HG02623 (cell line): ENCODE measurements around the gene SOBP.
"Not testable (repeated sequence)": the region's sequence is repeated elsewhere in the genome, so short reads cannot be mapped to it uniquely, and the experiment has no call there.

Experiments used
- ATAC-seq: cut with Tn5 transposase; IDR thresholded peaks from one replicate; pipeline ENCODE4 v1.9.1; 2021; ENCODE audit warnings: moderate library complexity; ENCODE audit not compliant: unreplicated experiment

SOBP gene

DNA sequence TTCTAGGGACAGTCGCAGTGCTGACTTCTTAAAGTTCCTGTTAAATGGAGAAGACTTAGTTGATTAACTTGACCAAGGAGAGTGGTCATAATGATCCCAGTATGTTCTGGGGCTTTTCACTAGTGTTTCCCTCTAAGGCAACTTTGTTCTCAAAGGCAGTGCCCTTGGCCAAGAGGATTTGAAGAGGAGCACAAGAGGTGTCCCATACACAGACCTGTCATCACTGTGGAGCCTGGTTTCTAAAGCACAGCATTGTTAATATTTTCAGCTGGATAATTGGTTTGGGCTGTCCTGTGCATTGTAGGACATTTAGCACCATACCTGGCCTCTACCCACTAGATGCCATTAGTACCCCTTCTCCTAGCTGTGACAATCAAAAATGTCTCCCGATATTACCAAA lies 30.8 kb downstream of the SOBP start:
- not testable (repeated sequence) for ATAC-seq

DNA sequence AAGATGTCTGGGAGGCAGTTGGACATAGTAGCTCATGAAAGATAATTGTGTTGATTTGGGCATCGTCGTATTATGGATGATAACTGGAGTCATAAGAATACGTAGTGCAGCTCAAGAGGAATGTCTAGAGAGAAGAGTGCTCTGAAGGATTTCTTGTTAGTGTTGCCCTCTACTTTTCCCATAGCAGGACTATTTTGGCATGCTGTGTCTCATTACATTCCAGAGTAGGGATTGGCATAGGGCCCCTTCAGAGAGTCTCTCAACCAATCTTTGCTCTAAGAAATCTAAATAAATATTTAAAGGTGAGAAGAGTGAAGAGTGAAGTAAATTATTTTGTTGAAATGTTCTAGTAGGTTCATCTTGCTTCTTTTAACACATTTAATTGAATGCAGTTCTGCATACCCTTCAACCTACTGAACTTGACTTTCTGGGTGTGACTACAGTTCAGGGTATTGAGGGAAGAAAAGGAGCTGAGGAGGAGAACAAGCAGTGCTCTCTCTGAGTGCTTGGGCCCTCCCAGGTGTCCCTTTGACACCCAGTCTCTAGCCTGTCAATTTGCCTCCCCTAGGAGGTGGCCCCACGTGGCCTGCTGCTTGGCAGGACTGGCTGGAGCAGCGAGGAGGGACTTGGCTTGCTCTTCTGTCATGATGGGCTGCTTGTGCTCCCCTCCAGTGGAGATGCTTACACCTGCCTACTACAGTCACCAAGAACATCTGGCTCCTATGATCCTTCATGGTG lies 33.3 kb downstream of the SOBP start:
- ATAC-seq, result no peak

DNA sequence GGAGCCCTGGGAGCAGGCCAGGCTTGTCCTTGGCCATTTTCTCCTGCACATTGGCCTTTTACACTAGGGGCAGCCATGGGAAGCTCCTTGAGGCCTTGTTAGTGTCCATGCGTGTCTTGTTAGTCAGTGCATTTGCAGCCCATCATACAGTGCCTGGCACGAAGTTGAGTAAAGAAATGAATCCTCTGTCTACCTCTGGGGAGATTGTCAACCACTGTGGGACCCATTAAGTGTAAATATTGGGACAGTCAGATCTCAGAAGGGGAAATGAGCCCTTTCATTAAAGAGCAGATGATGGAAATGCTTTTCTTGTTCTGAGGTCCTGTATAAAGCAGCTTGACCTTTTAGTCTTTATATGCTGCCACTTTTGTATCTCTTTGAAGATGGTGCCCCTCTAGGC lies 33.9 kb downstream of the SOBP start:
- no peak for ATAC-seq

DNA sequence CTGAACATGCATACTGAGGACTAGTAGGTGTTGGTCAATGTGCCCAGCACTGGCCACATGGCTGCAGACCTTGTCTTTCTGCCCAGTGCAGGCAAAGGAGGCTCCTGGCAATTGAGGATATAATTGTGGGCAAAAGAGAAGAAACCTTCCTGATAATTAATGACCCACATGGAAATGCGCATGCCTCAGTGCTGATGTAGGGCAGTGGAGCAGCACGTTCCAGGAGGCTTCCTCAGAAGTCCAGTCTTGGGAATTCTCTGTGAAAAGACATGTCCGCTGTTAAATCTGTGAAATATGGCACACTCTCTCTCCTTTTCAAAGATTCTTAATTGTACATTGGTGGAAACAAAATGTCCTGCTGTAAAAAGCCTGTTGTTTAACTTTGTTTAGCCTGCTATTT lies 34.7 kb downstream of the SOBP start:
- no peak for ATAC-seq

DNA sequence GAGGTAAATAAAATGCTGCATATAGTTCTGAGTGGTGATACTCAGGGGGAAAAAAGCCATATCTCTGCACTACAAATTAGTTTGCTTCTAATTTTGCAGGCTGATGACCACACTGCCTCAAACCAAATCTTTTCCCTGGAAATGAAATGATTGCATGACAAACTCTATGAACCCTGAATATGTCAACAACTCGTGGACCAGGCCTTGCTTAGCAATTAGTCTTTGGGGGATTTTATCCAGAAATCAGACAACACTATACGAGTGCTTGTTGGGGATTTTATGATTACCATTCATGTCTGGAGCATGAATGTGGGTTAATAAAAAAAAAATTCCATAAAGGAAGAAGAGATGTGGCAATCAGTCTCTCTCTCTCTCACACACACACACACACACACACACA lies 42.0 kb downstream of the SOBP start:
- no peak for ATAC-seq

DNA sequence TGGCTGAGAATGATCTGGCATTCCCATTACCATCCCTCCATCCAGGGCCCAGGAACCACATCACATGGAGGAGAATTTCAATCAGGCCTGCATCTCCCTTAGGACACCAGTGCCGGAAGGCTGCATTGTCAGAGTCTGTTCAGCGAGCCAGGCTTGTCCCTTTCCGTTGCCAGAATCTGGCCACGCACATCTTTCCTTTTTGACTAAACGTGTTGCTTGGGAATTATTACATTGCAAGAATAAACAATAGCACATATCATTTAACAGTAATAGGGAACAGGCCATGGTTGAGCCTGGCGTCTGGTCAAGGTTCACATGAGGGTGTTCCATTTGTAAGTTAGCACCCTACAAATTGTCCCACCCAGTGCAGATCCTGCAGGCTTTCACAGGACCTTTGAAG lies 42.8 kb downstream of the SOBP start:
- no peak for ATAC-seq

DNA sequence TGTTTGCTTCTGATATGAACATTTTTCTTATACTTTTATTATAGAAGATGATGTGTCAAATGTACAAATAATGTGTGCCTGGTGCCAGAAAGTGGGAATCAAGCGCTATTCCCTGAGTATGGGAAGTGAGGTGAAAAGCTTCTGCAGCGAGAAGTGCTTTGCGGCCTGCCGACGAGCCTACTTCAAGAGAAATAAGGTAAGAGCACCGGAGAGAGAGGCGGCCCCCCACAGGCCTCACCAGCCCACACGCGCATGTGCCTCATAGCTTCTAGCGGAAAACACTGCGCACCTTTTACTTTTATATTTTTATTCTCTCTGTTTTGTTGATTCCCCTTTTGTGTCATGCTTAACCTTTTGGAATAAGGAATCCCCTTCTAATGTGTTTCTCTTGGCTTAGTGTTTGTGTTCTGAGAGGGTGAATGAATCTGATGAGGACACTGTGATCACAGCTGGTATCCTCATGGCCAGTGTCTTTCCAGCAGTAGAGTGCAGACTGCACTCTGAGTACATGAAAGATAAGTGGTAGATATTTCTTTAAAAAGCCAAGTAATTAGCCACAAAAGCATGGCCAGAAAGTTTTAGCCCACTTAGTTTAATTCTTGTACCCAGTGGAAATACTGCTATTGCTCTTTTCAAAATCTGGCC lies 43.6 kb downstream of the SOBP start:
- ATAC-seq, result no peak

DNA sequence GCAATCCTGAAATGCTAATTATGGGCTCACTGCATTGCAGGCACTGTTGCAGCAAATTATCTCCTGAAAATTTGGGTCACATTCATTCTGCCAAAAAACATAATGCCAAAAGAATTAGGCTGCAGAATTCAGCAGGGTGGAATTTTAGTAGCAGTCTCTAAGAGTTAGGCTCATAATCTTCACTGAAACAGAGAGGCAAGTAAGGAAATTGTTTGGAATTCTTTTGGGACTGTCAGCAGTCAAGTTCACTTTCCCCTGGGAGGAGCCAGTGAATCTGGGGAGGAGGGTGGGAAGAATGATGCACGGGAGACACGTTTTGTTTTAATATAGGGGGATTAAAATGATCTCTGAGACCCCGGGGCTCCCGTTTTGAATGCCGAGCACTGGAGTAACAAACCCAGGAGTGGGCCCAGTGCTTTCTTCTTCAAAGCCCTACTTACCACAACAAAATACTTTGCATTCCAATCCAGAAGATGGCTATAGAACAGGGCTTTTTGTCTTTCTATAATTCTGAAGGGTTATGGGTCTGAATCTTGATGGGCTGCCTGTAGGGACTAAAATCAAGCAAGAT lies 44.7 kb downstream of the SOBP start:
- ATAC-seq, result no peak

DNA sequence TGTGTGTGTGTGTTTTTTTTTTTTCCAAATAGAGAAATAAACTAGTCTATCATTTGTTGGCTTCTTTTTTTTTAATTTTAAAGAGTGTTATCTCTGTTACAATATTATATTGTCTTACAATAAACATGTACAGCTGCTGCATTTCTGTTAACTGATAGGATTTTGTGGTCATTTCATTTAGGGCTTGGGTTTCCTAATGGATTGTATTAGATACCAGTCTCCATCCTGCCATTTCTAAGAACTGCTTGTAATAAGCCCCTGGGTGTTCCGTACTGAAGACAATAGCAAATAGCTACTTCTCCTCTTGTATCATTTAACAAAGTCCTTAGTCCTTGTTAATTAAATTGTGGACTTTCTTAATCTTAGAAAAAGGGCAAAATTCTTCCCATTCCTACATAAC lies 45.7 kb downstream of the SOBP start:
- no peak for ATAC-seq

DNA sequence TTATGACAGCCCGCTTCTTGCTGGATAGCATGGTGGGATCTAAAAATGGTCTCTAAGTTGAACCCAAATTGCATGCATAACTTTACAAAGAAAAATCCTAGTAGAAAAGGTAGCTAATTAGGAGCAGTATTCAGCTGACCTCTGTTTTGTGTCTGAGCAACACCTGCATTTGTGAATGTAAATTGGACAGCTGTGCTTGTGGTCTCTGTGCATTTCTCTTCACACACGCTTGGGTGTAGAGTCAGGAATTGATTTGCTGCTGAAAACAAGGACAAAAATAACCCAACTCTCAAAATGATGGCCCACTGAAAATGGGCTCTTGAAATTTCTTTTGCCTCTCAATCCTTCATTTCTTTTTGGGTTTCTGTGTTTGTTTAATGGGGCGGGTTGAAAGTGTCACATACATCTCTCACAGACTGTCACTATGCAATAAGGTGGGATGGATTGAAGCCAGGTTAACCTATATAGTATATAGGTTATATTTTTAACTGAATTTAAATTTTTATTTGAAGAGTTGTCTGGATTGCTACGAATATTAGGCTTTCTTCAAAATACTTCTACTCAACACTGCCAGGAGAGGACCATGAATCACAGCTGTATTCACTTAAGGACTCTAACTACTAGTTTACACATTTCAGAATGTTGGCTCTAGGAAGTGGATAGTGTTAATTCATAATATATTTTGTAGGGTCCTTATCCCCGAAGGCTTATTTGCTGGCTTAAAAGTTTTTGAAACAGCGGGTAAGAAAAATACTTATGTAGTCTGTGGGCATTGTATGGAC lies 46.5 kb downstream of the SOBP start:
- ATAC-seq, result no peak

DNA sequence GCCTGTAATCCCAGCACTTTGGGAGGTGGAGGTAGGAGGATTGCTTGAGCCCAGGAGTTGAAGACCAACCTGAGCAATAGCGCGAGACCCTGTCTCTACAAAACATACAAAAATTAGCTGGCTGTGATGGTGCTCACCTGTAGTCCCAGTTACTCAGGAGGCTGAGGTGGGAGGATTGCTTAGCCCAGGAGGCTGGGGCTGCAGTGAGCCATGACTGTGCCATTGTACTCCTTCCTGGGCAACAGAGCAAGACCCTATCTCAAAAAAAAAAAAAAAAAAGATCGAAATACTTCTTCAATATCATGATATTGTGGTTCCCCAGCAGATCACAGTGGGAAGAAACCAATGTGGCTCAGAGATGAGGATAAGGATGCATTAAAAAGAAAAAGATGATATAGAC lies 47.6 kb downstream of the SOBP start:
- ATAC-seq, result no peak

DNA sequence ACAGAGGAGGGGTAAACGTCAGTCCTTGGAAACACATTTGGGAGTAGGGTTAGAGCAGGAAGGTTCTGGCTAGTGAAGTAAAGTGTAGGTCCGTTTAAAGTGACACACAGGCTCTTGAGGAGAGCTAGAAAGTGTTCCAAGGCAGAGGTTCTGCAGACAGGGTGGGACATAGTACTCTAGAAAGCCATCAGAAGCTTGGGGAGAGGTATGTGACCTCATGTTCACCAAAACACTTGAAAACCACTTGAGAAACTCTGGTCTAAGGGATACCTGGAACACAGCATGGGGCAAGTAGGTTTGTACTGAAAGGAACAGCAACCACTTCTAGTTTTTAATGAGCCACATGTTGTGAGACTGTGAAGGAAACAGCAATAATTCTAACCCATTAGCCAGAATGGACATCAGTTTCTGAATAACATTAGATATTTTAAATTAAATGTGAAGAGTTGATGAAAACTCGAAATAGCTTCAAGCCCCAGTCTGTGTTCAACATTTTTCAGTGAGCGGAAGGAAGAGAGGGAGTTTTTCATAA lies 49.0 kb downstream of the SOBP start:
- ATAC-seq, result no peak

DNA sequence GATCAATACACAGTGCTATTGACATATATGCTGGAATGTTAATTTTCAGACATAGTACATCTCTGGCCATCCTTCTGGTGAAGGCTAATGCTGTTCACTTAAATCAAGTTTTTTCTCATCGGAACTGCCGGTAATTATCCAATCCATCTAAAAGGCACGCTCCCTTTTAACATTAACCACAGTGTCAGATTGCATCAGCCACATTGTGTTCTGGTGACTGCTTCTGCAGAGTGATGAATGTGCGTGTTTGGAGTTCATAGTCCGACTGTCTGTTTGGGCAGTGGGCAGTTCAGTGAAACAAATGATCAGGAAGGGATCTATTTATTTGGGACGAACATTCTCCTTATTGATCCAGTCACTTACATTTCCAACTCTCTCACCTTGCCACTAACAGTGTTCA lies 49.5 kb downstream of the SOBP start:
- no peak for ATAC-seq

DNA sequence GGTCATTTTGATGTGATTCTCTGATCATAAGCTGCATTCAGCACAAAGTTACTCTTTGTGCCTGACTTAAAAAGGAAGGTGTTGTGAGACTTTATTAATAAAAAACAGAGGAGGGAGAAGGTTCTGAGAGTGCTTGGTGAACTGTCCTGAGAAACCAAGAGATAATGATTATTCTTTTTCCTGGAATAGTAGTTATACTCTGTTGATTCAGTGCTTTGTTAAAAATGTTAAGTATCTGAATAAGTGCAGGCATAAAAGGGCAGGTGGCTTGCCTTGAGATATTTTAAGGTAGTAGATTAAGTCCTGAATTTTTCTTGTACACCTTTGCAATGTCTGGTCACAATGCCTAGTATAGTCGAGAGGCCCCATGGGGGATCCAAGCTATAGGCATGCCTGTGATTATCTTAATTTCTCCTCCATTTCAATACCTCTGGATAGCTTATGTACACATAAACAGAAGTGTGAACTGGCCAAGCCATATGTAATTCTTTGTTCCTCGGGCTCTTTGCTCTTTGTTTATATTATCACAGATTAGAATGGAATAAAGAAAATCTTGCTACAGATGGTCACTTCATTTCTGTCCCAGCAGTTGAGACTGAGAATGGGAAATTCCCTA lies 50.0 kb downstream of the SOBP start:
- ATAC-seq, result no peak

DNA sequence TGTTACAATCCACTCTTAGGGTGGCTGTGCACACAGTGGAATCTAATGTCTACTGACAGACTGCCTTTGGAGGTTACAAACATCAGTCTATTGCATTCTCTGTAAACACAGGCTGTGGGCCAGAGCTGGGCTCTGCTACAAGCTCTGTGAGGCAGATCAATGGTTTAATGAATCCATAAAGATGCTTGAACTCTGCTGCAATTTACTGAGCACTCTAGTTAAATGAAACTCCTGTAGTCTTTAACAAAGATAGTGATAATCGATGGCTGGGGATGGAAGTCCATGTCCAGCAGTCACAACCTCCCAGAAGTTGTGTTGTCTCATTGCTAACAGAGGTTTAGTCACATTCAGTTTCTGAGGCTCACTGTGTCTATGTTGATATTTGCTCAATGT lies 50.5 kb downstream of the SOBP start:
- ATAC-seq, result no peak

DNA sequence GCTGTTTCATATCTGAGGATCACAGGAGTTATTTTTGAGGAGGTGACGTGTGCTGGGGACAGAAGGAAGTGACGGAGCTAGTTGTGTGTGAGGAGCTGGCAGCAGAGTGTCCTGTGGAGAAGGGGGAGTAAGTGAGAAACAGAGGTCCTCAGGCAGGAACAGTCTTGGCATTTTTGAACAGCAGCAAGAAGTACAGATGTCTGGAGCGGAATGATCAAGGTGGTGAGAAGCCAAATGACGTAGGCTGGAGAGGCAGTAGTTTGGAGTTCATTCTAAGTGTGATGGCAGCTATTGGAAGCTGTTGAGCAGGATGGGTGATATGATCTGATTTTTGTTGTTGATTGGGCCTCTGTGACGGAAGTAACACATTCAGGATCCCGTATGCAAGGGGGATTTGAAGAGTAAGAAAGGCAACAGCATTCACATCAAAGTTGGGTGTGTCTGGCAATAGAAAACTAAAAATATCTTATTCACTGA lies 52.3 kb downstream of the SOBP start:
- ATAC-seq, result no peak

DNA sequence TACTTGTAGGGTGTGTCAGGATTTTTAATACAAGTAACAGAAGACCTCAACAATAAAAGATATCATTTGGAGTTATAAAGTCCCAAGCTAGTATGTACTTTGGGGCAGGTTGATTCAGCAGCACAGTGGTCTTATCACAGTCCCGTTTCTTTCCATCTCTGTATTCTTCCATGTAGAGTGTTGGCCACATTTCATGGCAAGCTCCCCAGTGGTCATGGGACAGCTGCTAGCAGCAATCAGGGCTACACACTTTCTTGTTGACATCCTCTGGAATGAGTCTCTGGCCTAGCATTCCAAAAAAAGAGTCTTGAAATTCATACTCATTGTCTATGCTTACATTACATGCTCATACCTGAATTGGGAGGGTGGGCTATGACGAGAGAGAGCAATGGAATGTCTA lies 53.2 kb downstream of the SOBP start:
- ATAC-seq, result no peak

DNA sequence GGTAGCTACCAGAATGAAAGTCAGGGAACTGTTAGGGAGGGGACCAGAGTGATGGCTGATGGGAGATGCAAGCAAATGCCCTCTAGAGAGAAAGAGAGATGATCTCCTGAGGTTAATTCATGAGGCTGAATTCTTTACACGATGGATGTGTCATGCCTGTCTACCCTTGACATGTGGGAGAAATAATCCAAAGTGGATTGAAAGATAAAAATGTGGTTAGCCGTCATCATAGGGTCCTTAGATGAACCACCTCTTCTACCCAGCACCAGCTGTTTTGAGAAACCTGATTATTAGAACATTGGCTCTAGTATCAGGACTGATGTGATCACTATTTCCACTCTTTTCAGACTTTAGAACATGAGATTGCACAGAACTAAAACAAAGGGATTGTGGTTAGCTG lies 53.6 kb downstream of the SOBP start:
- ATAC-seq, result no peak

DNA sequence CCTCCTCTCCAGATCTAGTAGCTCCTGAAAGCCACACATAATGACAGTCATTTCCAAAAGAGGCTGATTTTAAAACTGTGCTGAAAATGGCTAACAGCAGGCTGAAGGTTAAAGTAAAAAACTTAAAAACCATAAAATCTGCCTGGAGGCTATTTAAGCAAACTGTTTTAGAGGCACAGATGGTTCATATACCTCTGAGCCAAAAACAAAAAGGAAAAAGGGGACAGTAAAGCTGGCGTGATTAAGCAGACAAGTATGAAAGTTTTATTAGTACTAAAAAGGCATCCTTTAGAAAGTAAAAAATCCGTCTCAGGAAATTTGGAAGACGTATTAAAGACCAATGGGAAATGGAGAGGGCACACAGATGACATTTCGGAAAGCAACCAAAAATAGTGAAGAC lies 55.8 kb downstream of the SOBP start:
- ATAC-seq, result no peak

DNA sequence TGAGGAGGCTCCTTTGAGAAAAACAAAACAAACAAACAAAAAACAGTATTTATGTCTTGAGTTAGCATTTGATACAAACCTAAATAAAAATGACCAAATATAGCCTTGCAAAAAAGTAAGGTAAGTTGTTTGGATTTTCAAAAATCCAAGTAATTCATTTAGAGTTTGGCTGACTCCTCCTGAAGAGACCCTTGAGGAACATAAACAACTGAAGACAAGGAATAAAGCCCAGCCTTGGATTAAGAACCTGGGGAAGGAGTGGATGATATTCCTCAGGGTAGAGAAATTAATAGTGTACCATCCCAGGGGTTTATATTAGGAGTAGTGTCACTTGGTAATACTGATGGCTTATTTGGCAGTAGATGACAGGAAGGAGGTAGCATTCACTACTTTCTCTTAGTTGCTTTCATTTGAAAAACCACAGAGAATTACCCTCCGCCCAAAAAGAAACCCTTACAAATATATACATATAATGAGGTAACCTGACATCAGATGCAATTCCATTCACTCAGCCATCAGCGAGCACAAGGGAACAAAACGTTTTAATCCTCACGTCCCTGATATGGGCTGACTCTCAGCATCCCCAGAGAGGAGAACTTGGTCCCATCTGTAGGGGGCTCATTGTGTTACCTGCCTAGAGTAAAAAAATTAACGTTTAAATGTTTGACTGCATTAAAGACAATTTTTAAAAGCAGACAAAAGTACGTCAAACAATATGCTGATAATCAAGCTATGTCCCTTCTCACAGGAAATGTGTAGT lies 57.0 kb downstream of the SOBP start:
- no peak for ATAC-seq
